GM15510 (cell line): ENCODE measurements around the gene CDK16.

Source experiments
- POLR2A ChIP-seq: IDR thresholded peaks from 3 replicates; pipeline ENCODE4 v1.6.1; 2011; ENCODE audit warnings: borderline replicate concordance; ENCODE audit not compliant: insufficient read length; ENCODE audit errors: extremely low read depth

The CDK16 gene

GRCh38 chrX:47226071-47226470 is 7.6 kb downstream of the CDK16 start:
- no peak for TF ChIP-seq POLR2A

- no peak for TF ChIP-seq POLR2A
Observed at GRCh38 chrX:47226531-47227333, 8.3 kb downstream of the CDK16 start.

DNA sequence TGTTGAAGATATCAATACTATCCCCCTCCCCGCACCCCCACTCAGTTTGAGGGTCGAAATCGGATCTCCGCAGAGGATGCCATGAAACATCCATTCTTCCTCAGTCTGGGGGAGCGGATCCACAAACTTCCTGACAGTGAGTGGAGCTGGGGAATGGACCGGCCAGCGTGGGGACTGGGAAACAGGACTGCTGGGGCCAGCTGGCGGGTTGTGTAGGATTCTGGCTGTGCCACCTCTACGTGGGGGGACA is 8.8 kb downstream of the CDK16 start:
- no peak for TF ChIP-seq POLR2A

GRCh38 chrX:47228550-47229270 is 10.2 kb downstream of the CDK16 start:
- no peak for TF ChIP-seq POLR2A

- TF ChIP-seq POLR2A, result no peak
Observed at GRCh38 chrX:47229427-47229826, 10.9 kb downstream of the CDK16 start.

DNA sequence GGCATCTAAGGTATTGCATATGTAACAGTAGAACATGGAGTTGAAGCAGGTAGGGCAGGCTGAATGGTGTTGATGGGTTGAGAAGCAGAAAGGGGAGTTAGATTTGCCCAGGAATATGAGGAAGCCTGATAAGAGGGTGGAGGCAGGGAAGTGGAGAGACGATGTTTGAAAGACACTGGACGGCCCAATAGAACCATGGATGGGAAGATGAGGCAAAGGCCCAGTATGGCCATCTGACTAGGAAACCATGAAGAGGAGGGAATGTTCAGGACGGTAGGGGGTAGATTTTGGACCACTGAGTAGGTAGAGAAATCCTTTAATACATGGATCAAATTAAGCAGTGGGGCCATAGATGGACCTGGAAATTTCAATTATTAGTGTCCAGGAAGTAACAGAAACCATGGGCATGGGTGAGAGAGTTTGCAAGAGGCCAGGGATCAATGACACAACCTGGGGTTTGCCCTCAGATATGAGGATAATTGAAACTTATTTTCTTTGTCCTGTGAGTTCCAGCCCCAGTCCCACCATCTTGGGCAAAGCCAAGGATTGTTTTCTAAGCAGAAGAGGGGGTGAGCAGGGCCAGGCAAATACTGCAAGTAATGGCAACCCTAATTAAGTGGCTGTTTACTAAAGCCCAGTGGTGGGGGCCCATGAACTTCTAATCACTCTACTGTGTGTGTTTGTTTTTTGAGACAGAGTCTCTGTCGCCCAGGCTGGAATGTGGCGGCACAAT is 11.8 kb downstream of the CDK16 start:
- no peak for TF ChIP-seq POLR2A

DNA sequence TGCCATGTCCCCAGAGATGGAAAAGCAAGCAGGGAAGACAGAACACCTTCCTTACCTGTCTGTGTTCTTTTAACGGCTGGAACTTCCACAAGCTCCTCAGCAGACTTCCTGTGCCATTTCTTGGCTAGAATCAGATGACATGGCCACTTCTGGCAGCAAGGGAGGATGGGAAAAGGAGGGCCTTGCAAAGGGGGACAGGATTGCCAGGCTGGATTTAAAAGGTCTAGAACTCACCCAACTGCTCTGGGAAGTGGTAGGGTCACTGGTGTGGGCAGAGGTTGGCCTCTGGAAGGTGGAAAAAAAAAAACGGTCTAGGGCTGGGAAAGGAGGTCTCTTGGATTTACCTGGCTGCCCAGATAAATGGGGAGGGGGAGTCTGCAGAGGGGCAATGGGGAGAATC is 12.7 kb downstream of the CDK16 start:
- TF ChIP-seq POLR2A, result no peak

GRCh38 chrX:47232197-47232802 is 13.8 kb downstream of the CDK16 start:
- TF ChIP-seq POLR2A, result no peak

DNA sequence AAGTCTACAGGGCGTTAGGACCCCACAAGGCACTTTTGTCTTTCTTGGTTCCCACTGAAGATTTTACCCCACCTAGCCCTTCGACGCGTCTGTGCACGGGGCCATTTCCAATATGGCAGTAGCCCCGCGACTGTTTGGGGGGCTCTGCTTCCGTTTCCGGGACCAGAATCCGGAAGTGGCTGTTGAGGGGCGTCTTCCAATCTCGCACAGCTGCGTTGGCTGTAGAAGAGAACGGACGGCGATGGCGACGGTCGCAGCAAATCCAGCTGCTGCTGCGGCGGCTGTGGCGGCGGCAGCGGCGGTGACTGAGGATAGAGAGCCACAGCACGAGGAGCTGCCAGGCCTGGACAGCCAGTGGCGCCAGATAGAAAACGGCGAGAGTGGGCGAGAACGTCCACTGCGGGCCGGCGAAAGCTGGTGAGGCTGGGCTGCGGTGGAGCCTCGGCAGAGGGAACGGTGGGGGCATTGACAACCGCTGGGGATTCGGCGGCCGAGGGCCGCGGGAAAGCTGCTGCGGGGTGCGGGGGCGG is 14.4 kb downstream of the CDK16 start, which contains the start of gene USP11:
TSS of gene USP11 (plus strand) at position 207 of the 530 bp plus-strand sequence. CDS start at position 242, 35 bp downstream.
- peak; percentile 66 for TF ChIP-seq POLR2A

- peak; percentile 43 for TF ChIP-seq POLR2A
Observed at GRCh38 chrX:47233333-47234113, 15.0 kb downstream of the CDK16 start.

- TF ChIP-seq POLR2A, result no peak
Observed at GRCh38 chrX:47234583-47234982, 16.1 kb downstream of the CDK16 start.

DNA sequence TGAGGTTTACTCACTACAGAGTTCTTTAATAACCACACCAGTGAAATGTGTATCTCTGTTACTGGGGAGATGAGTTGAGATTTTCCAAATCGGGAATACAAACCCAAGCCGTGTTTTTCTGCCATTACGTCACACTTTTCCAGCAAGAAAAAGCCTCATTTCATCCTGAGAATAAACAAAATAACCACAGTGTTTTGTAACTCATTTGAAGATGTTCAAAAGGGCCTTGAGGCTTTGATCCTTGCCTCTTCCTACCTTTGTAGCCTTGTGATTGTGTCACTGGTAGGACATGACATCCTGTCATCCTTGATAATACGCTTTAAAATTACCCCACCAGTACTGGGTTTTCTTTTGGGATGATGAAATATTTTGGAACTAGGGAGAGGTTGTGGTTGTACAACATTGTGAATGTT is 17.2 kb downstream of the CDK16 start:
- TF ChIP-seq POLR2A, result no peak

- TF ChIP-seq POLR2A, result no peak
Observed at GRCh38 chrX:47239199-47239598, 20.7 kb downstream of the CDK16 start.
